HepG2 (cell line): Measurements from ENCODE around the gene GNAT2. TPM values are rescaled to one million over a fixed set of nuclear protein-coding genes. Genes with fewer than 3 reads are reported as not detected.

Source experiments
- ATAC-seq: fragments of 200-7000 bp; cut with Tn5 transposase; 3 replicates; pipeline ENCODE4 v1.9.1; 2020; ENCODE audit warnings: mild to moderate bottlenecking, moderate library complexity
- BruUV-seq: library from RNA; stranded (reverse); fragments of 400-500 nt; replicated peaks from 2 replicates; lab custom pipeline; 2021; lab: Mats Ljungman, UMichigan
- CTCF ChIA-PET: fragments of 300-600 bp; formaldehyde crosslinking; extraction: SDS; loops from one replicate; lab custom pipeline; 2021; ENCODE audit warnings: low total read pairs, inconsistent platforms, low intra/inter-chr PET ratio; lab: Yijun Ruan, JAX
- POLR2A ChIA-PET: fragments of 350-600 bp; sonication (Branson Sonifier 250); formaldehyde crosslinking; loops from one replicate; lab custom pipeline; 2020; ENCODE audit warnings: antibody characterized with exemption, inconsistent platforms; lab: Yijun Ruan, JAX
- DNase-seq: peaks from one replicate; pipeline ENCODE4 v3.0.0-alpha.2; 2015; ENCODE audit warnings: low spot score
- FAIRE-seq: peaks from 3 replicates; lab custom pipeline; 2011; peaks lifted over from hg19 to GRCh38; lab: Jason Lieb, UNC
- H2AFZ ChIP-seq: one replicate; pipeline ENCODE4 v1.6.1; 2011; ENCODE audit warnings: low read length, inconsistent platforms
- H3K27ac ChIP-seq: fragments of 300-600 bp; 3 replicates; pipeline ENCODE4 v1.8.0; 2011; ENCODE audit warnings: mixed run types, mild to moderate bottlenecking, mixed read lengths, low read length, inconsistent platforms; ENCODE audit not compliant: insufficient read depth; ENCODE audit errors: extremely low read length
- H3K27me3 ChIP-seq, 2 experiments: fragments of 200-600 bp in 1 of 2; 2 replicates in 1 of 2; 3 replicates in 1 of 2; pipeline versions ENCODE4 v1.6.0 to v1.8.0; 2011; ENCODE audit warnings: low read length in 2 of 2, mild to moderate bottlenecking in 2 of 2, moderate library complexity in 2 of 2, inconsistent platforms in 1 of 2; ENCODE audit not compliant: insufficient read depth in 2 of 2, control insufficient read depth in 1 of 2
- H3K36me3 ChIP-seq, 2 experiments: fragments of 200-600 bp in 1 of 2; replicated peaks in 1 of 2; 2 replicates in 1 of 2; 3 replicates in 1 of 2; pipeline versions ENCODE4 v1.5.1 to v1.8.0; 2011; ENCODE audit warnings: low read length in 2 of 2, inconsistent platforms in 1 of 2; ENCODE audit not compliant: insufficient read depth in 2 of 2, control insufficient read depth in 1 of 2
- H3K4me1 ChIP-seq: 2 replicates; pipeline ENCODE4 v1.5.1; 2012; ENCODE audit warnings: low read length, inconsistent platforms; ENCODE audit not compliant: insufficient read depth
- H3K4me2 ChIP-seq: 2 replicates; pipeline ENCODE4 v1.6.0; 2011; ENCODE audit warnings: low read depth, low read length, inconsistent platforms
- H3K4me3 ChIP-seq, 3 experiments: fragments of 200-600 bp in 1 of 3; sonication (generic), shearing (Covaris generic) in 1 of 3; replicated peaks in 1 of 3; 2 replicates each; pipeline ENCODE4 v1.5.1; 2011 to 2016; ENCODE audit warnings: low read length in 3 of 3, inconsistent platforms in 2 of 3, low read depth in 2 of 3, mild to moderate bottlenecking in 2 of 3, control low read depth in 1 of 3, mixed read lengths in 1 of 3; ENCODE audit not compliant: insufficient read depth in 1 of 3
- H3K79me2 ChIP-seq: one replicate; pipeline ENCODE4 v1.6.1; 2011; ENCODE audit warnings: low read length, inconsistent platforms; ENCODE audit not compliant: insufficient read depth
- H3K9ac ChIP-seq: 2 replicates; pipeline ENCODE4 v1.6.0; 2011; ENCODE audit warnings: mild to moderate bottlenecking, low read depth, low read length, inconsistent platforms; ENCODE audit not compliant: insufficient read depth
- H3K9me3 ChIP-seq: 2 replicates; pipeline ENCODE4 v1.5.1; 2012; ENCODE audit warnings: mild to moderate bottlenecking, low read length
- H4K20me1 ChIP-seq: 2 replicates; pipeline ENCODE4 v1.6.0; 2011; ENCODE audit warnings: inconsistent platforms, mild to moderate bottlenecking, low read length, moderate library complexity; ENCODE audit not compliant: insufficient read depth
- CTCF ChIP-seq: sonication (generic); formaldehyde crosslinking; IDR thresholded peaks from 2 replicates; pipeline ENCODE4 v1.5.0; 2020; ENCODE audit warnings: mild to moderate bottlenecking, missing genetic modification reagents, moderate library complexity
- MXD4 ChIP-seq: IDR thresholded peaks from 2 replicates; pipeline ENCODE4 v1.6.1; 2016; ENCODE audit warnings: mild to moderate bottlenecking, missing biosample characterization, missing genetic modification reagents
- MYC ChIP-seq: sonication (generic); formaldehyde crosslinking; IDR thresholded peaks from 2 replicates; pipeline ENCODE4 v1.9.0; 2021; ENCODE audit warnings: missing genetic modification reagents, borderline replicate concordance
- NFAT5 ChIP-seq: sonication (generic); formaldehyde crosslinking; IDR thresholded peaks from 2 replicates; pipeline ENCODE4 v1.4.0; 2020; ENCODE audit warnings: missing genetic modification reagents
- RBFOX2 ChIP-seq: fragments of 200-400 bp; formaldehyde crosslinking; IDR thresholded peaks from 2 replicates; pipeline ENCODE4 v1.6.1; 2017; ENCODE audit warnings: low read depth, mild to moderate bottlenecking, low read length
- SMARCC2 ChIP-seq: fragments of 450-650 bp; IDR thresholded peaks from 2 replicates; pipeline ENCODE4 v1.6.1; 2017; ENCODE audit warnings: antibody characterized with exemption, mild to moderate bottlenecking
- ZNF205 ChIP-seq: IDR thresholded peaks from 2 replicates; pipeline ENCODE4 v1.6.1; 2018; ENCODE audit warnings: missing biosample characterization, missing genetic modification reagents
- ZNF264 ChIP-seq: sonication (generic); formaldehyde crosslinking; IDR thresholded peaks from 2 replicates; pipeline ENCODE4 v1.4.0; 2020; ENCODE audit warnings: missing genetic modification reagents
- ZNF296 ChIP-seq: sonication (generic); formaldehyde crosslinking; conservative IDR thresholded peaks from 2 replicates; pipeline ENCODE4 v1.5.0; 2020; ENCODE audit warnings: mild to moderate bottlenecking, missing genetic modification reagents
- ZNF652 ChIP-seq: IDR thresholded peaks from 2 replicates; pipeline ENCODE4 v1.6.1; 2016; ENCODE audit warnings: low read depth, borderline replicate concordance
- WGBS: methylation state at CpG from one replicate; pipeline ENCODE4 v1.1.6; 2017; ENCODE audit warnings: low lambda C conversion rate; 5-methylcytosine and 5-hydroxymethylcytosine counted together
- in situ Hi-C: cut with HindIII; loops from 2 replicates; pipeline ENCODE4 v1.10.0; 2017; ENCODE audit warnings: low pct_unique_long_range_greater_than_20kb; ENCODE audit not compliant: extremely low pct_ligation_motif_present
- intact Hi-C: fragments of 100-400 bp; cut with micrococcal nuclease; formaldehyde crosslinking; loops from one replicate; pipeline ENCODE4 v1.10.0; 2022; ENCODE audit not compliant: unreplicated experiment
- polyA plus RNA-seq, 8 experiments: library from polyadenylated mRNA; depleted of rRNA in 3 of 8; stranded (reverse) in 7 of 8; unstranded in 1 of 8; fragments of >200 nt; fragmentation: Illumina TruSeq in 4 of 8; extraction: Trizol in 4 of 8; gene quantifications; 2 replicates each; pipeline versions ENCODE4 v1.2.1 to v1.2.3, GENCODE V29; 2011 to 2016; ENCODE audit warnings: low read depth in 4 of 8, missing spikeins in 1 of 8, mixed read lengths in 1 of 8; ENCODE audit not compliant: insufficient read depth in 1 of 8
- total RNA-seq, 5 experiments: library from RNA; depleted of rRNA; stranded (reverse); fragments of >200 nt; fragmentation: Illumina TruSeq; extraction: Trizol; gene quantifications; 2 replicates each; pipeline ENCODE4 v1.2.3, GENCODE V29; 2016; ENCODE audit warnings: low read depth in 1 of 5

GNAT2 gene
- total and polyA plus RNA-seq, 2 of the 13 experiments (the other 11 are each of a cell fraction or from before 2014, with no cell fraction given) = 0.08 to 0.20 TPM

GRCh38 chr1:109625176-109625575 is 5.8 kb upstream of the GNAT2 start:
- Histone ChIP-seq H3K9ac (no peak overlapping the region), H2AFZ (no peak overlapping the region), H3K9me3 (no peaks in the 10 kb centered on the region), H3K4me2 (no peak overlapping the region), H3K4me1 (peaks cover 25% of the 10 kb centered on the region), H3K27ac (no peak overlapping the region), H4K20me1 (peaks cover 39% of the 10 kb centered on the region), H3K36me3 (peaks cover 35 to 55% of the 10 kb centered on the region in 2 experiments), H3K4me3 (no peak overlapping the region), H3K79me2 (peaks cover 46% of the 10 kb centered on the region), H3K27me3 (no peaks in the 10 kb centered on the region; a peak in 1 of 5 replicates)
- TF ChIP-seq CTCF (CRISPR knock-in tag) (no peak), RBFOX2 (peak; percentile 43; the same call in 1 of the 2 replicates), MXD4 (no peak)
- BruUV-seq = no TSS peak
- in situ Hi-C loops = no loop called here
- 84% methylated on average over 9 of the region's 16 CpGs for WGBS
- ChIA-PET CTCF (no interaction called here), POLR2A (interaction anchor here (1.1 to 1.2 kb wide), 2 partner anchors 11 to 77 kb away, joined by 3 to 6 read pairs; partner anchors contain the start of gene GNAI3)
- intact Hi-C loops = no loop called here
- no peak for DNase-seq
- no peak for FAIRE-seq
- ATAC-seq = no peak

DNA sequence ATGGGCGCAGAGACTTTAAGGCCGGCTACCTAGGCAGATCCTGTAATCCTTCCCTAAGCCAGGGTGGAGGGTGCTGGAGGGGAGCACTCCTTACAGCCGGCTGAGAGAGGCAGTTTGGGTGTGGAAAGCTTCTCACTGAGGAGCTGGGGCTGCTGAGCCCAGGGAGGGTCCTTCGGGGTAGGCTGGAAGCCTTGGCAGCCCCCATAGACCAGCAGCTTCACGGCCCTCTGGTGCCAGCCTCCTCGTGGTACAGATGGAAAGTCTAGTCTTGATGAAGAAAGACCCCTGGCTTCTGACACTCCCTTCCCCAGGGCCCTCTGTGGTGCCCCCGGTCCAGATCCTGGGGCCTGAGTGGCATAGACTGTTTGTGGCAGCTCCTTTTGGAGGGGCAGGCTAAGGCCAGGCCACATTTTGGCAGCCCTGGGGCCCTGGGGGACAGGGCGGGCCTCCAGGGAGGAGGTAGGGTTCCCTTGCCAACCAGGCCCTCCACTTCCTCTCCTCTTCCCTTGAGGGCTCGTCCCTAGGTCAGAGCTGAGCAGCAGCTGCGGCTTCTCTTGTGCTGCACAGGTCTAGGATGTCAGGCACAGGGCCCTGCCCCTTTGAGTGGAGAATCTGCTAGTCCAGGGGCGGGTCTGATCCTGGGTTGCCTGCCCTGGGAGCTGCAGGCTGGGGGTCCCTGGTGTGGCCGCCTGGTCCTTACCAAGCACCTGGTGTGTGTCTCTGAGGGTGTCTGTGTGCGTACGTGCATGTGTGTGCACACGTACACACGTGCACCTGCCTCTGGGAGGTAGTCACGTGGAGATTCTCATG is 5.0 kb upstream of the GNAT2 start:
- Histone ChIP-seq H3K4me3 (no peak overlapping the region), H3K9ac (0 out of 2 replicates have a peak overlapping the region, but pooled peaks have one; percentile 8), H3K79me2 (peaks cover 53% of the 10 kb centered on the region), H3K27me3 (no peaks in the 10 kb centered on the region; a peak in 1 of 5 replicates), H2AFZ (no peak overlapping the region), H3K36me3 (peaks cover 29 to 48% of the 10 kb centered on the region in 2 experiments), H3K27ac (no peak overlapping the region), H4K20me1 (peaks cover 39% of the 10 kb centered on the region), H3K4me1 (peaks cover 25% of the 10 kb centered on the region), H3K4me2 (no peak overlapping the region), H3K9me3 (no peaks in the 10 kb centered on the region)
- no TSS peak for BruUV-seq
- in situ Hi-C loops = loop anchor here (5.0 kb wide), 1 partner anchor 77 kb away; the partner anchor contains the start of gene GNAI3
- ChIA-PET CTCF (no interaction called here), POLR2A (interaction anchor here (1.2 kb wide), 1 partner anchor 76 kb away, joined by 6 read pairs; the partner anchor contains the start of gene GNAI3)
- intact Hi-C loops = no loop called here
- FAIRE-seq (no peak), DNase-seq (no peak), ATAC-seq (no peak)
- 92% methylated on average over 8 of the region's 17 CpGs for WGBS
- TF ChIP-seq SMARCC2 (no peak), ZNF205 (CRISPR knock-in tag) (no peak), ZNF652 (CRISPR knock-in tag) (no peak), ZNF264 (CRISPR knock-in tag) (no peak), MYC (CRISPR knock-in tag) (no peak), NFAT5 (CRISPR knock-in tag) (no peak), ZNF296 (CRISPR knock-in tag) (no peak)
